T-helper 2 cell treated with Interferon-gamma antibody and Interleukin-4, amounts not matched to agents 100 ng/mL and 5 ng/mL, for 36 hours (primary cell): Measurements from ENCODE around the gene PRORP. TPM values are rescaled to one million over a fixed set of nuclear protein-coding genes. Genes with fewer than 3 reads are reported as not detected.
"Not testable (repeated sequence)": the region's sequence is repeated elsewhere in the genome, so short reads cannot be mapped to it uniquely, and the experiment has no call there.

Source experiments
- intact Hi-C: fragments of 100-400 bp; cut with micrococcal nuclease; formaldehyde crosslinking; loops from one replicate; pipeline ENCODE4 v1.15.1; 2023
- total RNA-seq: library from RNA; stranded (reverse); gene quantifications from 2 replicates; pipeline ENCODE4 v1.2.3, GENCODE V29; 2022

The PRORP gene
- 40.3 and 43.0 TPM in 2 replicates for total RNA-seq

DNA sequence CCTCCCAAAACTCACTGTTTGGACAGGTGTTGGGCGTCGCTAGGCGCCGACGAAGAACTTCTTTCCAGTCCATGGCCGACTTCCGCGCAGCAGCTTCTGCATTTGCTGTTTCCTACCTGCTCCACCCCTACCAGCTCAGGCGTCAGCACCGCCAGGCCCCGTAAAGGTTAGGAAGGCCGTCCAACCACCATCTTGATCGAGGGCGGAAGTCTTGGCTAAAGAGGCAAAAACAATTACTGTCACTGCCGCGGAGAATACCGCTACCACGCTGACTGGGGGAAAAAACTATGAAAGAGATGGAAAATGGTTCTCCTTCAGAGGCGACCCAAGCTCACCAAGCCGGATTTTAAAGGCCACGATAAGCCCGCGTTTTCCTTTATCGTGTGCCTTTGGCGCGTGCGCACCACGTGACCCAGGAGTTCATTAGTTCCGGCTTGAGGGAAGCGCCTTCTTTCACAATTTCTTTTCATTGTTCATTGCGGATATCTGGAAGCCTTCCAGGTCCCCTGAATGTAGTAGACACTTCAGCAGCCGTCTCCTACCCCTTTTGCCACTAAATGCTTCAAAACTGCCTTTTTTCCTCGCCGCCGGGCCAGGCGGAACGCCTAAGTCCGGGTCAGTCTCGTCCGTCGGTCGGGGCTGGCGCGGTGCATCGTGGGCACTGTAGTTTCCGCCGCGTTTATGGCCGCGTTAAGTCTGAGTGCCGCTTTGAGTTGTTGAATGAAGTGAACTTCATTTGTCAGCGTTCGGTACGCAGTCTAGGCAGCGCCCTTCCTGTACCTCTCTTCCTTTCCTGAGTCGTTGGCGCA is at the start of gene PRORP, which contains the start of gene PPP2R3C:
PRORP (plus strand) TSS at position 666 of the 809 bp plus-strand sequence. CDS start 694 bp downstream, outside the sequence.
PPP2R3C (minus strand) TSS at position 104 of the 809 bp plus-strand sequence; CDS start at position 73, 31 bp downstream.
- intact Hi-C loops: loop anchor here (1.0 to 5.0 kb wide), 10 partner anchors 76 to 687 kb away; partner anchors contain the start of genes CFL2, FAM177A1, NFKBIA and PSMA6

DNA sequence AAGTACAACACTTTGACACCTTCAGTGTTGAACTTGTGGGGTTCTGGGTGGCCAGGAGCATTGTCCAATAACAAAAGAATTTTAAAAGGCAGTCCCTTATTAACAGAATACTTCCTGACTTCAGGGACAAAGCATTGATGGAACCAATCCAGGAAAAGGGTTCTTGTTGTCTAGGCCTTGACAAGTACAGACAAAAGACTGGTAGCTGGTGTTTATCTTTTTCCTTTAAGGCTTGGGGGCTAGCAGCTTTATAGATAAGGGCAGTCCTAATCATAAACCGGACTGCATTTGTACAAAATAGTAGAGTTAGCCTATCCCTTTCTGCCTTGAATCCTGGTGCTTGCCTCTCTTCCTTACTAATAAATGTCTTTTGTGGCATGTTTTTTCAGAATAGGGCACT is 48.9 kb upstream of the PRORP start:
- intact Hi-C loops: no loop called here

DNA sequence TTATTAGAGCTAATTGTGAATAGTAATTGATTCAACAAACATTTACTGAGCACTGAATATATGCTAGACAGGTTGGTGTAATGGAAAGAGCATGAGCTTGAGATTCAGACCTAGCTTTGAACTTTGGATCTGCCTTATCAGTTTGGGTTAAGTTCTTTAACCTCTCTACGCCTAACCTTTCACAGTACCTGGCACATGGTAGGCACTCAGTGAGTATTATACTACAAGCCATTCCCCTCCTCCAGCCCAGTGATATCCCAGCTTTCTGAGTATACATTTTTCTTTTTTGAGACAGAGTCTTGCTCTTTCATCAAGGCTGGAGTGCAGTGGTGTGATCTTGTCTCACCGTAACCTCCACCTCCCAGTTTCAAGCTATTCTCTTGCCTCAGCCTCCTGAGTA is 44.3 kb upstream of the PRORP start:
- intact Hi-C loops: no loop called here

DNA sequence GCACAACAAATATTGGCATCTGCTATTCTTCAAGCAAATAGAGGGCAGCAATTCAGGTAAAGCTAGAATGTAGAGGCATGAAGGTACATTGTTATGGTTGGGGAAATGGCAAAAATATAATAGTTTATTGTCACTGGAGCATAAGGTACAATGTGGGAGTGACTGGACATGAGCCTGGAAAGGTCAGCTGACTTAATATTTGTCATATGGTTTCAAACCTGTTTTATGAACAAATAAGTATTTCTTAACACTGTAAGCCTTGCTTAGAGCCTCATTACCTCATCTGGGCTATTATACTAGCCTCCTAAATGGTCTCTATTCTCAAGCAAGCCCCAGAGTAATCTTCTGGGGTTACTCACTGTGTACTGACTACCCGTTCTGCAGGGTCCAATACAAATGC is 42.6 kb upstream of the PRORP start:
- intact Hi-C loops: no loop called here

DNA sequence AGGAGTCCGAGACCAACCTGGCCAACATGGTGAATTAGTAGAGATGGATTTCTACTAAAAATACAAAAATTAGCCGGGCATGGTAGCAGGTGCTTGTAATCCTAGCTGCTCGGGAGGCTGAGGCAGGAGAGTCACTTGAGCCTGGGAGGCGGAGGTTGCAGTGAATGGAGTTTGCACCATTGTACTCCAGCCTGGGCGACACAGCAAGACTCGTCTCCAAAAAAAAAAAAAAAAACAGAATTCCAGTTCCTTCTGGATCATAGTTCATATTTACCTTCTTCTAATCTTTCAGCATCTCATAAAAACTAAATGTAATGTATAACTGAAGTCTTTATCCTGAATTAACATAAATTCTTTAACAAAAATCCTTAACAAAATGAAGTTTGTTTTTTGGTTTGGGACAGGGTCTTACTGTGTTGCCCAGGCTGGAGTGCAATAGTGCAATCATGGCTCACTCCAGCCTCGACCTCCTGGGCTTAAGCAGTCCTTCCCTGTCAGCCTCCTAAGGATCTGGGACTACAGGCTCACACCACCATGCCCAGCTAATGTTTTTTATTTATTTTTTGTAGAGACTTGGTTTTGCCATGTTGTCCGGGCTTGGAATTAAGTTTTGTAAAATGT is 38.7 kb upstream of the PRORP start:
- intact Hi-C loops: no loop called here

DNA sequence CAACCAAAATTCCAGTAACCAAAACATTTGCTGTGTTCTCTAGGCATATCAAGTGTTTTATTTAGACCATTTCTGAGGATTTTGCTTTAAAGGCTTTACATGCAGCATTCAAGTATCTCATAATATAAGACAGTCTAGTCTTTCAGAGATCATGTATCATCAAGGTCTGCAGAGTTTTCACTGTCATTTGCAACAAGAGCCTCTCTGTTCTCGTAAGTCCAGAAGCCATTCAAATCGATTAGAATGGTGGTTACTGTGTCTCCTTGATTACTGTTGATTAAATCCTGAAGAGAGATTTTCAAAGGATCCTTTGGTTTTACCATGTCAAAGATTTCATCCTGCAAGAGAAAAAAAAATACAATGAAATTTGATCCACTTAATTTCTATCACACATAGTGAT is 36.9 kb upstream of the PRORP start:
- intact Hi-C loops: no loop called here

DNA sequence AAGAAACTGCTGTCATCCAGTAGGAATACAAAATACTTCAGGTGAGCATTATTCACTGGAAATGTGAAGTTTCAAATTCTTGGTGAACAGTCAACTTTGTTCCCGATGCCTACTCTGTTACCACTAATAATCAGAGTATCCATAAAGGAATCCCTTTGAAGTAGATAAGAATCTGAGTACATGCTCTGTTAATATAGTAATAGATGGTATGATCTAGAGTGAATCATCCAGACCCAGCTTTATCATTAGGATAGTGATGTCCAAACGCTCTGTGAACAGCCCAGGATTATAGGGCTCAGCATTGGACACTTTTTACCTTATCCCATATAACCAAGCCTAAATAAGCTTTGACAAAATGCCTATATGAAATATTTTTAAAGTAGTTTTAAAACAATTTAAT is 33.8 kb upstream of the PRORP start:
- intact Hi-C loops: no loop called here

DNA sequence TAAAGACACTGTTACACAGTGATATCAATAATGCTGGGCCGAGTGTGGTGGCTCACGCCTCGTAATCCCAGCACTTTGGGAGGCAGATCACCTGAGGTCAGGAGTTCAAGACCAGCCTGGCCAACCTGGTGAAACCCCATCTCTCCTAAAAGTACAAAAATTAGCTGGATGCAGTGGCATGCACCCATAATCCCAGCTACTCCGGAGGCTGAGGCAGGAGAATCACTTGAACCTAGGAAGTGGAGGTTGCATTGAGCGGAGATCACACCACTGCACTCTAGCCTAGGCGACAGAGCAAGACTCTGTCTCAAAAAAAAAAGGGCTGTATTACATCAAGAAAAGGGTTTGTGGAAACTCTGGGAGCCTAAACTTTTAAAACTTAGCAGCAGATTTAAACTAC is 27.7 kb upstream of the PRORP start:
- intact Hi-C loops: not testable (repeated sequence)

DNA sequence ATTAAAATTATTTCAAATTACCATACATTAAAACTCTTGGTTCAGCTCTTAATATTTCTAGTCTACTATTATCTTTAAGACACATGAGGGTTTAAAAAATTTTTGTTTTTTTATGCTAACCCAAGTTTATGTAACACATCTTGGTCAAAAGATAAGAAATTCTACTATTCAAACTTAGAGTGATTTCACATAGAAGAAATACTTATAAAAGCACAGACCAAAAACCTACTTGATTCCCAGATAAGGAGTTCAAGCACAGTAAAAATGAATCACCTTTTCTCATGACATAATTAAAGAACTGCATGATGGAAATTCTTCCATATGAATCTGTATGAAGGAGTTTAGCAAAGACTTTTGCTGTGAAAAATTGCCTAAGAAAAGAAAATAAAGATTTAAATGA is 14.5 kb upstream of the PRORP start:
- intact Hi-C loops: no loop called here

DNA sequence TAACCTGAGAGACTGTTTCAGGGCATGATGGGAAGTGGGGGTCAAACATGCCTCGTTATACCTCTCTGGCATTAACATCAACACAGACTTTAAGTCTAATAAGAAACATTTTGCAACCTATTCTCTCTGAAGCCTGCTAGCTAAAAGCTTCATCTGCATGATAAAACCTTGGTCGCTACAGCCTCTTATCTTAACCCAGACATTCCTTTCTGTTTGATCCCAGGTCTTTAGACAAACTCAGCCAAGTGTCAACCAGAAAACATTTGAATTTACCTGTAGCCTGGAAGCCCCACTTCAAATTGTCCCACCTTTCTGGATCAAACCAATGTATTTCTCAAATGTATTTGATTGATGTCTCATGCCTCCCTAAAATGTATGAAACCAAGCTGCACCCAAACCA is 9.7 kb upstream of the PRORP start:
- intact Hi-C loops: no loop called here

DNA sequence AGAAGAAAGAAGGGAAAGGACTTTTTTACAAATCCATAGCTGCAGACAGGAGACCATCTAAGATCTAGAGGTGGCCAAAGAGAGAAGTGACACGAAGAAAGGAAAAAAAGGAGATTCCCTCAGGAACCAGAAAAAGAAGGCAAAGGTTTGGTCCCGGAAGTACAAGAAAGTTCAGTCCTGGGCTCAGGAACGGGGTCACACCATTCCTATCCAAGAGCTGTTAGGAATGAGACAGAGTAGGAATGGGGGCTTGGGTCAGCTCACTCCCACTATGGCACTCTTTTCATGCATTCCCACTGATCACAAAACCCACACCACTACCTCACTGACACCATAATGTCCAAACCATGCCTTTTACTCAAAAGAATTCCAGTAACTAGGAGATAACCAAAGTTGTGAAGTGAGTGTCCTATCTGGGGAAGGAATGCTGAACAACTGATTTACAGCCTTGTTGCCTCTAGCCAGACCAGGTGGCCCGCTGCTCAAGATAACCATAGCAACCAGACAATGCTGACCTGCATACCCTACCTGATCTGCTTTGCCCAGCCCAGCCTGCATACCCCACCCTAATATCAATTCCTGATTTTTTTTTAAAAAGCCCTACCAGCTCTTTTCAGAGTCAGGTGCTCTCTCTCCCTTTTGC is 8.9 kb upstream of the PRORP start:
- intact Hi-C loops: no loop called here

DNA sequence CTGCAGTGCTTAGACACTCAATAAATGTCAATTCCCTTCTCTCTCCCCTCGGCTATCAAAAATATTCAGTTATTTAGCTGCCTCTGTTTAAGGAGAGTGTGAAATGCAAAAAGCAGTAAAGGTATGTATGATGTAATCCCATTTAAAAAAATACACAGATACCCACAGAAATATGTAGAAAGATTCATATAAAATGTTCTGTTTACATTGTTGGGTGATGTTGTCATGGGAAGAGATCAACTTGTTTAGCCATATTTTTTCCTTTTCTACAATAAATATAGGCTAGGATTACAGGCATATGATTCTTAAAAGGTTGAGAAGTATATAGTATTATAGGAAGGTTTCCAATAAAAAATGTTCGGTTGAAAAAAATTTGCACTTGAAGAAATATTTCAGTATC is 8.3 kb upstream of the PRORP start:
- intact Hi-C loops: no loop called here

DNA sequence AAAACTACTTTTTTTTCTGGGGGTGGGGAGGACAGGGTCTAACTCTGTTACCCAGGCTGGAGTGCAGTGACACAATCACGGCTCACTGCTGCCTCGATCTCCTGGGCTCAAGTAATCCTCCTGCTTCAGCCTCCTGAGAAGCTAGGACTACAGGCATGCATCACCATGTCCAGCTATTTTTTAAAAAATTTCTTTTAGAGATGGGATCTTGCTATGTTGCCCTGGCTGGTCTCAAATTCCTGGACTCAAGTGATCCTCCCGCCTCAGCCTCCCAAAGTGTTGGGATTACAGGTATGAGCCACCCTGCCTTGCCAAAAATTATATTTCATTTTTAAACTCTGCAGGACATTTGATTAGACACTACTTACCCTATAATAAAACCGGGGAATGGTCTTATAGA is 6.1 kb upstream of the PRORP start:
- intact Hi-C loops: no loop called here

DNA sequence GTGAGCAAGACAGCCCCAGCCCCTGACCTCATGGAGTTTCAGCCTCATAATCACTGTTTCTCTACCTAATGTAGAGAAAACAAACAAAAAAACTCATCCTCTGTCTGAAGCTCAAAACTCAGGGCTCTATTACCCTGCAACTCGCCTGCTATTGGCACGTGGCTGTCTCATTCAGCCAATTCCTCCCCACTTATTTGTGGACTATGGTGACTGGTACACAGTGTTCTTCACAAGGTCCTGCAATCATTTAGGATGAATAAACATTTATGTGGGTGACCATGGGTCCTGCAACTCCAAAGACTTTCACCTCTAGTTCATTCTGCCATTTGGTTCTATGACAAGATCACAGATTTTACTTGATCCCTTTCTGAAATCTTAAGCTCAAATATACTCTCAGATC is 5.2 kb upstream of the PRORP start:
- intact Hi-C loops: no loop called here

DNA sequence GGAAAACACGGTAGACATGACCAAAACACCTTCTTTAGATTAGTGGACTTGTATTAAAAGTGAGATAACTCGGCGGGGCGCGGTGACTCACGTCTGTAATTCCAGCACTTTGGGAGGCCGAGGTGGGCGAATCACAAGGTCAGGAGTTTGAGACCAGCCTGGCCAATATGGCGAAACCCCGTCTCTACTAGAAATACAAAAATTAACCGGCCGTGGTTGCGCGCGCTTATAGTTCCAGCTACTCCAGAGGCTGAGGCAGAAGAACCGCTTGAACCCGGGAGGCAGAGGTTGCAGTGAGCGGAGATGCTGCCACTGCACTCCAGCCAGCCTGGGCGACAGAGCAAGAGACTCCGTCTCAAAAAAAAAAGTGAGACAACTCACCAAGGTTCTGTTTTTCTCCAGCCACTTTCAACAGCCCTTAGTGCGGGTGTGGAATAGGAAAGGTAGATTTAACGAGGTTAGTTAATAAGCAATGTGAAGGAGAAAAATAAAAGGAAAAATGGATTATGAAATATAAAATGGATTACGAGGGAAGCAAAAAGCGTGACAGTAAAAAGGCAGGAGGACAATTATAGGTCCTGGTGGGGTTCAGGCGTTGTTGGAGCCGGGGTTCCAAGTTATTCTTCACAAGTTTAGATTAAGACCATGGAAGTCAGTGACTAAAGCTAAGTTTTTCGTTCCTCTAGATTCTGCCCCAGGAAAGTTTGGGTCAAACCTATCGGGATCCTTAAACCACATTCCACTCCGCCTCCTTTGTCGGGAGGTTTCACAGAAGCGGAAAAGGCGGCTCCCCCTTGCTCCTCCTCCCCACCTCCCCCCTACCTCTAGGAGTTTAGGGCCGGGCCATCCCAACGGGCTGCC is 1.1 kb upstream of the PRORP start:
- intact Hi-C loops: loop anchor here (5.0 kb wide), 3 partner anchors 189 to 659 kb away; partner anchors contain the start of genes CFL2 and SPTSSA

DNA sequence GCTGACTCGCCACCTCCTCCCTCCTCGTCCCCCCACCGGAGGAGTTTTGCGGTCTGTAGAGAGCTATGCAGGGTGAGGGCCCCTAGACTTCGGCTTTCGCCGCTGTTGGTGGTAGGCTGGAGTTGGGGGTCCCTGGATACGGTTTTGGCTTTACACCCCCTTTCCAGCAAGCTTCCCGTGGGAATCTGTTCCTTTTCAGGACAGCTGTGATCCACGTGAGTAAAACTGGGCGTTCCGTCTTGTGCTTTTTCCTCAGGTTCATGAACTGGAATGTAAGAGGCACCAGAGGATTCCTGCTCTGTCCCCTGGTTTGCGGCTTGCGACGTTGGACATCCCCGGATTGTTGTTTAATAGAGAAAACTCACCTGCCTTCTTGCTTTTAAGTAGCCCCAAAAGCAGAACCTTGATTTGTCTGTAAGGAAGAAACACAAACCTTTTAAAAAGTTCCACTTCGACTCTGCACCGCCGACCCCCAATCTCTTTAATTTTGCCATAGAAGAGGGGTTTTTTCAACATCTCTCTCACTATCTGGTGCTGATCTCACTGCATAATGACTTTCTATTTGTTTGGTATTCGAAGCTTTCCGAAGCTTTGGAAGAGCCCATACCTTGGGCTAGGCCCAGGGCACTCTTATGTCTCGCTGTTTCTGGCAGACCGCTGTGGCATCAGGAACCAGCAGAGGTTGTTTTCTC is 490 bp downstream of the PRORP start:
- intact Hi-C loops: loop anchor here (1.0 to 5.0 kb wide), 10 partner anchors 77 to 686 kb away; partner anchors contain the start of genes CFL2, FAM177A1, NFKBIA and PSMA6

DNA sequence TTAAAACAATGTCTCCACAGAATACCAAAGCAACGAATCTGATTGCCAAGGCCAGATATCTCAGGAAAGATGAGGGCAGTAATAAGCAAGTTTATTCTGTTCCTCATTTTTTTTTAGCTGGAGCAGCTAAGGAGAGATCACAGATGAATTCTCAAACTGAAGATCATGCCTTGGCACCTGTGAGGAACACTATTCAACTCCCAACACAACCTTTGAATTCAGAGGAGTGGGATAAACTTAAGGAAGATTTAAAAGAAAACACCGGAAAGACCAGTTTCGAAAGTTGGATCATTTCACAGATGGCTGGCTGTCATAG is 994 bp downstream of the PRORP start:
- intact Hi-C loops: loop anchor here (5.0 kb wide), 3 partner anchors 191 to 661 kb away; partner anchors contain the start of genes CFL2 and SPTSSA

DNA sequence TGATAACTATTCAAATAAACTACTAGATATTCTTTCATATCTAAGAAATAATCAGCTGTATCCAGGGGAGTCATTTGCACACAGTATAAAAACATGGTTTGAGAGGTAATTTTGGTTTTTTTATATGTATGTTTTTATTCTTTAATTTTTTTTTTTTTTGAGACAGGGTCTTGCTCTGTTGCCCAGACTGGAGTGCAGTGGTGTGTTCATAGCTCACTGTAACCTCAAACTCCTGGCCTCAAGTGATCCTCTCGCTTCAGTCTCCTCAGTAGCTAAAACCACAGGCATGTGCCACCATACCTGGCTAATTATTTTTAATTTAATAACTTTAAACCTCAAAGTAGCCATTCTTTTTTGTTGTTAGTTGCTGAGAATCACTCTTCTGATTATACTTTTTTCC is 1.8 kb downstream of the PRORP start:
- intact Hi-C loops: loop anchor here (5.0 kb wide), 3 partner anchors 192 to 662 kb away; partner anchors contain the start of genes CFL2 and SPTSSA

DNA sequence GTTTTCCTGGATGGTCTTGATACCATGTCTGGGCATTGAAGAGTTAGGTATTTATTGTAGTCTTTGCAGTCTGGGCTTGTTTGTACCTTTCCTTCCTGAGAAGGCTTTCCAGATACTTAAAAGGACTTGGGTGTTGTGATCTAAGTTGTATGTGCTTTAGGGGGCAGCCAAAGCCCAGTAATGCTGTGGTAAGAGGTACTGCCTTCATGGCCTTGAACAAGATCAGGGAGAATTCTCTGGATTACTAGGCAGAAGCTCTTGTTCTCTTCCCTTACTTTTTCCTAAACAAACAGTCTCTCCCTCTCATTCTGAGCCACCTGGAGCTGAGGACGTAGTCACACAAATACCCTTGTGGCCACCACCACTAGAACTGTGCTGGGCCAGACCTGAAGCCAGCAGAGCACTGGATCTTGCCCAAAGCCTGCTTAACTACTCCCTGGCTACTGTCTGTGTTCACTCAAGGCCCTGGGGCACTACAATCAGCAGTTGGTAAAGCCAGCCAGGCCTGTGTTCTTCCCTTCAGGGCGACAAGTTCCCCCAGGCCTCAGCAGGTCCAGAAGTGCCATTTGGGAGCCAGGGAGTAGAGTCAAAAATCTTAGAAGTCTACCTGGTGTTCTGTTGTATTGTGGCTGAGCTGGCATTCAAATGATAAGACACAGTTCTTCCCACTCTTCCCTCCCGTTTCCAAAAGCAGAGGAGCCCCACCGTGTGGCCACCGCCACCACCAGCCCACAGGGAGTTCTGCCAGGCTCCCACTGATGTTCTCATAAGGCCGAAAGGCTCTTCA is 11.4 kb downstream of the PRORP start:
- intact Hi-C loops: no loop called here
